HG02870 (cell line): ENCODE measurements around the gene OSBPL9.

ENCODE experiments used
- ATAC-seq: cut with Tn5 transposase; IDR thresholded peaks from one replicate; pipeline ENCODE4 v1.9.1; 2021; ENCODE audit warnings: mild to moderate bottlenecking, moderate library complexity; ENCODE audit not compliant: unreplicated experiment

OSBPL9 gene

DNA sequence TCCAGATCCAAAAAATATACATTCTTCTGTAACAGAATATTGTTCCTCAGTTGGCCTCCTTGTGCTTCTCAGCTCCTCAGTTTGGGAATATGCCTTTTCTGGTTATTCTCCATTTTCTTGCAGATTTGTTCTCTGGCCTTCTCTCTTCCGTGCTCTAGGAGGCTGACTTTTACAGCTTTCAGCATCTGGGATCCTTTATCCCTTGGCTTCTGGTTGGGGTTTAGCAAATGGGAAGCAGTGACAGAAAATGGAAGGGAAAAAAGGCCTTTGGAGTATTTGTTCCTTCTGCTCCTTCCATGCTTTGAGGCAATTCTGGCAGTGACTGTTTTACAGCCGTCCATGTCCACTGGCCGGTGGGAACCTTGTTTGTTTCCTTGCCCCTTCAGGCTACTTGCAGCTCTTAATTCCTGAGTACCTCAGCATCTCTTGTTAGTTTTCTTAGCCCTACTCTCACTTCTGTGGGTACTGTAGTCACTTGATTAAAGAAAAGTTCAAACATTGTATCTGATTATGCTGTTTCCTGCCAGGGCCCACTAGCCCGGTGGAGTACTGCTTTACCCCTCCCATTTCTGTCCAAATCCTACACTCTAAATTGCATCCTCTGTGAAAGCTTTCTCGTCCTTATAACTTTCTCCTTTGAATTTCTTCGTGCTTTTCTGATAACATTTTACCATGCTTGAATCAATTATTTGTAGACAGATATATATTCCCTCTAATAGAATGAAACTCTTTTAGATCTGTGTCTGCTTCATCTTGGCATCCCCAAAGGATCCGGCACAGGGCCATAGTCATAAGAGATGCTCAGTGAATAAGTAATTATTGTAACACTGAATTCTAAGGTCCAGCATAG lies 118.2 kb downstream of the OSBPL9 start:
- ATAC-seq: no peak

DNA sequence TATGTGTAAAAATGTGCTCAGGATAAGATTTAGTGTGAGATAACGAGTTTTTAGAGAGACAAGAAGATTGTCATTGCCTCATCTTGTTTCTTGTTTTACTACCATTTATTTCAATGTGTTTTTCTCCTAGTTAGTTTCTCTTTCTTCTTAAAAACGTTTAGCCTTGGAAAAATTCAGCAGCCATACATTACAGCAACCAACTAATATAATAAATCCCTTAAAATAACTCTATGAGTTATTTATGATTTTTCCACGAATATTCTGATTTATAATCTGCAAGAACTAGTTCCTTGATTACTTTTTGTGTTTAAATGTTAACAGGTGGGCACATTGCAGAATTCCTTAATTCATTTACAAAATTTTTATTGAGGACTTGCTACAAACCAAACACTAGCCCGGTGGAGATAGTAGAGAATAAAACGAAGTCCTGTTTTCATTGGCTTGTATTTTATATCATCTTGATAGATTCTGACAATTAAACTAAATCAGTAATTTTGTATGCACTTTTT lies 118.9 kb downstream of the OSBPL9 start:
- ATAC-seq: no peak

GRCh38 chr1:51736702-51737101 lies 119.8 kb downstream of the OSBPL9 start:
- no peak for ATAC-seq

- ATAC-seq: no peak
Observed at GRCh38 chr1:51738681-51739080, 121.8 kb downstream of the OSBPL9 start.

GRCh38 chr1:51740652-51741051 lies 123.8 kb downstream of the OSBPL9 start:
- ATAC-seq: peak; percentile 59

- no peak for ATAC-seq
Observed at GRCh38 chr1:51741121-51741681, 124.3 kb downstream of the OSBPL9 start.

GRCh38 chr1:51744506-51745303 lies 127.8 kb downstream of the OSBPL9 start:
- ATAC-seq: no peak

- ATAC-seq: no peak
Observed at GRCh38 chr1:51745304-51745570, 128.3 kb downstream of the OSBPL9 start.

GRCh38 chr1:51749151-51749550 lies 132.3 kb downstream of the OSBPL9 start:
- no peak for ATAC-seq

DNA sequence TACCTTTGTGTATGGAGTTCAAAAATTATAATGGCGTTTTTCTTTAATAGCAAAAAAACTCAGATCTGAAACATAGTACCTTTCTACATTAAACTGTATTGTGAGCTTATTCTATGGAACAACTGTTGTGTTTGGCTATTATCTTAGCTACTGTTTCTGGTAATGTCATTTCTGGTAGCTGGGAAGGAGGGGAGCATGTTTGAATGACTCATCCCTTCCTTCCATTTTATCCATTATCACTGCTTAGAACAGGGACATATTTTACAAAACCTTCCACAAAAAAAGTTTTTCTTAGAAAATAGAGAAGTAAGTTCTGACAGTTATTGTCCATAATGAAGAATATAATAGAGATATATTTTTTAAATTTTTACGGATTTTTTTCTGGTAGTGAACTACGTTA lies 133.3 kb downstream of the OSBPL9 start:
- ATAC-seq: no peak

DNA sequence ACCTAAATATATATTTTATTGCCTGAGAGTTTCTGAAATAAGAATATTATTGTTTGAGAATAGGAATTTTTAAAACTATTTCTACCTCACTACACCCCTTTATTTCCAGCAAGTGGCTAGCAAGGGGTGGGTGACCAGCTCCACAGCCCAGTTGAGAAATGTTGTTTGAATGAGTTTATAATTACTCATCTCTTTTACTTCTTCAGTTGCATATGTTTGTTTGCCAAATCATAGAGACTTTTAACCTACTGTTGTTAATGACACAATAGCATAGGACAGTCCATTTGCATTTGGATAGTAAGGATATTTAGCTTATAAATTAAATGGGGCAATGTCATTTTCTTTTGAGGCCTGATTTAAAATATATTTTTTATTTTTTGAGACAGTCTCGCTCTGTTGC lies 133.8 kb downstream of the OSBPL9 start:
- no peak for ATAC-seq

DNA sequence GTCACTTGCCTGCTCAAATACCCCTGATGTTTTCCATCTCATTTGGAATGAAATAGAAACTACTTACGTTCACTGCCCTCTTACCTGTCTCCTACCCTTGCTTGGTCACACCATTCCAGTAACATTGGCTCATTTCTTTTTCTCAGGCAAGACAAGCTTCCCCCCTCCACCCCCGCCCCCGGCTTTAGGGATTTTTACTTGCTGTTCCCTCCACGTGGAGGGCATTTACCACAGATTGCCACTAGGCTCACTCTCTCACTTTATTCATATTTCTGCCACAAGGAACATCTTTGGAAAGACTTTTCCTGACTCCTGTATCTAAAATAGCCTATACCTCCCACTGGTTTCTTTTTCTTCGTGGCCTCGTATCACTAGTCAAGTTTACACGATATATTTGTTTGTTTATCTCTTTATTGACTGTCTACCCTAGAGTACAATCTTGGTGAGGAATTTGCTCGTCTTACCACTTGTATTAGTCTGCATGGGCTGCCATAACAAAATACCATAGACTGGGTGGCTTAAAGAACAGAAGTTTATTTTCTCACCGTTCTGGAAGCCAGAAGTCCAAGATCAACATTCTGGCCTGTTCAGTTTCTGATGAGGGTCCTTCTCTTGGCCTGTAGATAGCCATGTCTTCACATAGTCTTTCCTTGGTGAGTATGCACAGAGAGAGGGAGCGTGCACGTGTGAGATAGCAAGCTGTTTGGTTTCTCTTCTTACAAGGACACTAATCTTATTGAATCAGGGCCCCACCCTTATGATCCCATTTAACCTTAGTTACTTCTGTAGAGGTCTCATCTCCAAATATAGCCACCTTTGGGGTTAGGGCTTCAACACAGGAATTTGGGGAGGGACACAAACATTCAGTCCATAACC lies 135.4 kb downstream of the OSBPL9 start:
- no peak for ATAC-seq

GRCh38 chr1:51753969-51754368 lies 137.1 kb downstream of the OSBPL9 start:
- ATAC-seq: no peak

- no peak for ATAC-seq
Observed at GRCh38 chr1:51754666-51755065, 137.8 kb downstream of the OSBPL9 start.

DNA sequence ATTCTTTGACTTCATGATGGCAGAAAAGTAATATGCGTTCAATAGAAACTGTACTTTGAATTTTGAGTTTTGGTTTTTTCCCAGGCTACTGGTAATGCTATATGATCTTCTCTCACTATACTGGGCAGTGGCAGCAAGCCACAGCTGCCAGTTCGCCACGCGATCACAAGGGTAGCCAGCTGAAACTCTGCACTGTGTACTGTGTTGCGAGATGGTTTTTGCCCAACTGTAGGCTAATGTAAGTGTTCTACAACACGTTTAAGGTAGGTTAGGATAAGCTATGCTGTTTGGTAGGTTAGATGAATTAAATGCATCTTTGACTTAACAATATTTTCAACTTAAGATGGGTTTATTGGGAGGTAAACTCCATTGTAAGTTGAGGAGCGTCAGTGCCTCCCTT lies 138.5 kb downstream of the OSBPL9 start:
- no peak for ATAC-seq

GRCh38 chr1:51756290-51756689 lies 139.4 kb downstream of the OSBPL9 start:
- ATAC-seq: no peak

DNA sequence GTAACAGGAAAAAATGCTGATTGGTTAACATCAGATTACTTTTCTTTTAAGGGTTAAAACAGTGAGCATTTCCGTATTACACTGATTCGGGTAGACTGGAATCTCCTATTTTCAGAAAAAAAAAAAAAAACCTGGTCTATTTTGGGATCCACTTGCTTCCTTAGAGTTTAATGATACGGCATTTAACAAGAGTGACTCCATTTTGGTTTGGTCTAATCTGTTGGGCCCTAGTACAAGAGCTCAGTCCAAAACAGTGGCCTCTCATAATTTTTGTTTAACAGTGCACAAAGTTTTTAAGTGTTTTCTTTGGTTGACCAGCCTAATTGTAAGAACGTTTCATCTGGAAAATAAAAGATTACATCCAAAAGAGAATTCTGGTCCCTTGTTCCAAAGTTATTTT lies 141.4 kb downstream of the OSBPL9 start:
- ATAC-seq: no peak

- no peak for ATAC-seq
Observed at GRCh38 chr1:51760872-51761271, 144.0 kb downstream of the OSBPL9 start.

GRCh38 chr1:51761351-51761750 lies 144.5 kb downstream of the OSBPL9 start:
- no peak for ATAC-seq

- ATAC-seq: no peak
Observed at GRCh38 chr1:51768971-51769588, 152.2 kb downstream of the OSBPL9 start.
